WTC11 (cell line): Measurements from ENCODE around the gene SUGP2. TPM values are rescaled to one million over a fixed set of nuclear protein-coding genes. Genes with fewer than 3 reads are reported as not detected.

ENCODE experiments used
- ATAC-seq: fragments of 200-7000 bp; cut with Tn5 transposase; 2 replicates; pipeline ENCODE4 v1.10.0; 2021; ENCODE audit warnings: mild to moderate bottlenecking, moderate library complexity
- CTCF ChIA-PET: fragments of 300-600 bp; sonication (Branson Sonifier 250); formaldehyde crosslinking; loops from one replicate; lab custom pipeline; 2021; ENCODE audit warnings: antibody characterized with exemption; lab: Charles Lee
- POLR2A ChIA-PET: fragments of 350-600 bp; sonication (Branson Sonifier 250); formaldehyde crosslinking; loops from one replicate; lab custom pipeline; 2021; ENCODE audit warnings: antibody characterized with exemption; lab: Charles Lee
- DNase-seq: peaks from one replicate; pipeline ENCODE4 v3.0.0; 2021; ENCODE audit warnings: low spot score
- H3K27ac Mint-ChIP-seq: 2 replicates; pipeline ENCODE4 v1.8.0; 2021; ENCODE audit warnings: mixed read lengths
- H3K27me3 Mint-ChIP-seq: 2 replicates; pipeline ENCODE4 v1.8.0; 2021; ENCODE audit warnings: low read depth, mild to moderate bottlenecking, moderate library complexity, mixed read lengths
- H3K36me3 Mint-ChIP-seq: 2 replicates; pipeline ENCODE4 v1.8.0; 2021; ENCODE audit warnings: mixed read lengths
- H3K4me1 Mint-ChIP-seq: 2 replicates; pipeline ENCODE4 v1.8.0; 2022; ENCODE audit warnings: mixed read lengths
- H3K4me3 Mint-ChIP-seq: 2 replicates; pipeline ENCODE4 v1.8.0; 2021; ENCODE audit warnings: mild to moderate bottlenecking, moderate library complexity, mixed read lengths
- H3K9me3 Mint-ChIP-seq: 2 replicates; pipeline ENCODE4 v1.8.0; 2021; ENCODE audit warnings: mixed read lengths
- ARID4B ChIP-seq: sonication (generic); formaldehyde crosslinking; IDR thresholded peaks from 2 replicates; pipeline ENCODE4 v1.8.0; 2023; ENCODE audit warnings: missing genetic modification reagents, mild to moderate bottlenecking, borderline replicate concordance
- ATF3 ChIP-seq: sonication (generic); formaldehyde crosslinking; conservative IDR thresholded peaks from 2 replicates; pipeline ENCODE4 v1.8.1; 2022; ENCODE audit warnings: mild to moderate bottlenecking, missing genetic modification reagents
- ELF4 ChIP-seq: sonication (generic); formaldehyde crosslinking; IDR thresholded peaks from 2 replicates; pipeline ENCODE4 v1.8.1; 2022; ENCODE audit warnings: low read depth, mild to moderate bottlenecking, moderate library complexity, missing genetic modification reagents
- EMX1 ChIP-seq: fragments of 250-450 bp; sonication (Bioruptor Pico); IDR thresholded peaks from 2 replicates; pipeline ENCODE4 v1.8.0; 2021; ENCODE audit warnings: mild to moderate bottlenecking
- IRF1 ChIP-seq: sonication (generic); formaldehyde crosslinking; IDR thresholded peaks from 2 replicates; pipeline ENCODE4 v1.8.0; 2023; ENCODE audit warnings: missing genetic modification reagents
- MYBL2 ChIP-seq: sonication (generic); formaldehyde crosslinking; IDR thresholded peaks from 2 replicates; pipeline ENCODE4 v1.8.1; 2023; ENCODE audit warnings: mild to moderate bottlenecking, moderate library complexity, missing genetic modification reagents
- NFE2L1 ChIP-seq: sonication (generic); formaldehyde crosslinking; IDR thresholded peaks from 2 replicates; pipeline ENCODE4 v1.8.1; 2023; ENCODE audit warnings: missing genetic modification reagents
- SOX15 ChIP-seq: fragments of 250-450 bp; sonication (Bioruptor Pico); IDR thresholded peaks from 2 replicates; pipeline ENCODE4 v1.9.0; 2021; ENCODE audit warnings: mild to moderate bottlenecking
- TEAD1 ChIP-seq: sonication (generic); formaldehyde crosslinking; IDR thresholded peaks from 2 replicates; pipeline ENCODE4 v1.8.0; 2022; ENCODE audit warnings: mild to moderate bottlenecking, missing genetic modification reagents
- ZBTB21 ChIP-seq: sonication (generic); formaldehyde crosslinking; IDR thresholded peaks from 2 replicates; pipeline ENCODE4 v1.8.1; 2023; ENCODE audit warnings: mild to moderate bottlenecking, missing genetic modification reagents, borderline replicate concordance
- ZNF396 ChIP-seq: fragments of 250-450 bp; sonication (Bioruptor Pico); IDR thresholded peaks from 2 replicates; pipeline ENCODE4 v1.8.0; 2021; ENCODE audit warnings: mild to moderate bottlenecking, moderate library complexity, borderline replicate concordance
- ZNF425 ChIP-seq: fragments of 250-450 bp; sonication (Bioruptor Pico); conservative IDR thresholded peaks from 2 replicates; pipeline ENCODE4 v1.9.0; 2021; ENCODE audit warnings: mild to moderate bottlenecking
- total RNA-seq: library from RNA; stranded (reverse); gene quantifications from 3 replicates; pipeline ENCODE4 v1.2.3, GENCODE V29; 2021
- TF ChIP-seq, protein P1 (sequence below): sonication (generic); formaldehyde crosslinking; IDR thresholded peaks from 2 replicates; pipeline ENCODE4 v1.8.1; 2023; ENCODE audit warnings: mild to moderate bottlenecking, missing genetic modification reagents
- TF ChIP-seq, protein P2 (sequence below): sonication (generic); formaldehyde crosslinking; IDR thresholded peaks from 2 replicates; pipeline ENCODE4 v1.8.0; 2022; ENCODE audit warnings: mild to moderate bottlenecking, missing genetic modification reagents
- TF ChIP-seq, protein P3 (sequence below): sonication (generic); formaldehyde crosslinking; IDR thresholded peaks from 2 replicates; pipeline ENCODE4 v1.8.0; 2022; ENCODE audit warnings: mild to moderate bottlenecking, missing genetic modification reagents
- TF ChIP-seq, protein P4 (sequence below): sonication (generic); formaldehyde crosslinking; IDR thresholded peaks from 2 replicates; pipeline ENCODE4 v1.8.1; 2023; ENCODE audit warnings: mild to moderate bottlenecking, missing genetic modification reagents, moderate library complexity
- TF ChIP-seq, protein P5 (sequence below): sonication (generic); formaldehyde crosslinking; IDR thresholded peaks from 2 replicates; pipeline ENCODE4 v1.8.1; 2023; ENCODE audit warnings: mild to moderate bottlenecking, missing genetic modification reagents, moderate library complexity
- TF ChIP-seq, protein P6 (sequence below): fragments of 250-450 bp; sonication (Bioruptor Pico); IDR thresholded peaks from 2 replicates; pipeline ENCODE4 v1.9.0; 2021; ENCODE audit warnings: mild to moderate bottlenecking

SUGP2 gene
- total RNA-seq, 1 experiment from 2014 or later = 160 TPM

DNA sequence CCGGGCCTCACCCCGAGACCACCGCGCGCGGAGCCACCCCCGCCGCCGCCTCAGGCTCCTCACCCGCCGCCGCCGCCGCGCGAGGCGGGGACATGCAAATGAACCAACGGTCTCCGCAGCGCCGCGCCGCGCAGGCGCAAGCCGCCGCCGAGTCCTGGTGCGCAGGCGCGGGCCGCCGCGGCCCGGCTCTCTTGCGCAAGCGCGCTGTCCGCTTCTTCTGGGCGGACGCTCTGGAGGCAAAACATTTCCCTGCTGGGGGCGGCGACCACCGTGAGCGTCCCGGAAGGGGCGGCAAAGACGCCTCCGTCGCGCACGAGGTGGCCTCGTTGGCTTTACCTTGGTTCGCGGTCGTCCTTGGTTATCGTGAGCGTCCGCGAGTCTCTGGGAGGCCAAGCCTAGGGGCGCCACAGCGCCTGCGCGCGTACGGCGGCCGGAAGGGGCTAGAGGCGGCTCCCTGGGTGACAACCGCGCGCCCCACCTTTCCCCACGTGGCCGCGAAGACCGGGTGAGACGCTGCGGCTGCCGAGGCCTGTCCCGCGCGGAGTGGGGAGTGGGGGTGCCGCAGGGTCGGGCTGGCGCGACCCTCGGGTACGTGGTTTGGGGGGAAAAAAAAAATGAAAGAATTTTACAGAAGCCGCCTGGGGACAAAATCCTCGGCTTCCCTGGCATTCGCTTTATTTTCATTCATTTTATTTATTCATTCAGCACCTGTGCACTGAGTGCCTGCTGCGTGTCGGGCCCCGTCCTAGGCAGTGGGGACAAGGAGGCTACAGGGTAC lies at the start of gene SUGP2, which contains the start of gene ARMC6 (continued):
- TF ChIP-seq NFE2L1 (CRISPR knock-in tag) = 0 out of 2 replicates have a peak, but pooled peaks have one; percentile 58
- TF ChIP-seq, protein P1, sequence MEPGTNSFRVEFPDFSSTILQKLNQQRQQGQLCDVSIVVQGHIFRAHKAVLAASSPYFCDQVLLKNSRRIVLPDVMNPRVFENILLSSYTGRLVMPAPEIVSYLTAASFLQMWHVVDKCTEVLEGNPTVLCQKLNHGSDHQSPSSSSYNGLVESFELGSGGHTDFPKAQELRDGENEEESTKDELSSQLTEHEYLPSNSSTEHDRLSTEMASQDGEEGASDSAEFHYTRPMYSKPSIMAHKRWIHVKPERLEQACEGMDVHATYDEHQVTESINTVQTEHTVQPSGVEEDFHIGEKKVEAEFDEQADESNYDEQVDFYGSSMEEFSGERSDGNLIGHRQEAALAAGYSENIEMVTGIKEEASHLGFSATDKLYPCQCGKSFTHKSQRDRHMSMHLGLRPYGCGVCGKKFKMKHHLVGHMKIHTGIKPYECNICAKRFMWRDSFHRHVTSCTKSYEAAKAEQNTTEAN (CRISPR knock-in tag) = 0 out of 2 replicates have a peak, but pooled peaks have one; percentile 36
- TF ChIP-seq, protein P2, sequence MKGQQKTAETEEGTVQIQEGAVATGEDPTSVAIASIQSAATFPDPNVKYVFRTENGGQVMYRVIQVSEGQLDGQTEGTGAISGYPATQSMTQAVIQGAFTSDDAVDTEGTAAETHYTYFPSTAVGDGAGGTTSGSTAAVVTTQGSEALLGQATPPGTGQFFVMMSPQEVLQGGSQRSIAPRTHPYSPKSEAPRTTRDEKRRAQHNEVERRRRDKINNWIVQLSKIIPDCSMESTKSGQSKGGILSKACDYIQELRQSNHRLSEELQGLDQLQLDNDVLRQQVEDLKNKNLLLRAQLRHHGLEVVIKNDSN (CRISPR knock-in tag) = peak; percentile 72; the same call in 1 of the 2 replicates
- TF ChIP-seq IRF1 (CRISPR knock-in tag) = peak; percentile 81; the same call in 1 of the 2 replicates
- TF ChIP-seq ZBTB21 (CRISPR knock-in tag) = 0 out of 2 replicates have a peak, but pooled peaks have one; percentile 56
- peak; percentile 89 for TF ChIP-seq MYBL2 (CRISPR knock-in tag)
- TF ChIP-seq ELF4 = 0 out of 2 replicates have a peak, but pooled peaks have one; percentile 59
- TF ChIP-seq, protein P3, sequence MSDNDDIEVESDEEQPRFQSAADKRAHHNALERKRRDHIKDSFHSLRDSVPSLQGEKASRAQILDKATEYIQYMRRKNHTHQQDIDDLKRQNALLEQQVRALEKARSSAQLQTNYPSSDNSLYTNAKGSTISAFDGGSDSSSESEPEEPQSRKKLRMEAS (CRISPR knock-in tag) = peak; percentile 98
- TF ChIP-seq, protein P4, sequence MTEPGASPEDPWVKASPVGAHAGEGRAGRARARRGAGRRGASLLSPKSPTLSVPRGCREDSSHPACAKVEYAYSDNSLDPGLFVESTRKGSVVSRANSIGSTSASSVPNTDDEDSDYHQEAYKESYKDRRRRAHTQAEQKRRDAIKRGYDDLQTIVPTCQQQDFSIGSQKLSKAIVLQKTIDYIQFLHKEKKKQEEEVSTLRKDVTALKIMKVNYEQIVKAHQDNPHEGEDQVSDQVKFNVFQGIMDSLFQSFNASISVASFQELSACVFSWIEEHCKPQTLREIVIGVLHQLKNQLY = peak; percentile 74; the same call in 1 of the 2 replicates
- no peak for TF ChIP-seq ZNF425 (CRISPR knock-in tag)
- TF ChIP-seq EMX1 (CRISPR knock-in tag) = no peak
- TF ChIP-seq ATF3 (CRISPR knock-in tag) = no peak
- TF ChIP-seq, protein P5, sequence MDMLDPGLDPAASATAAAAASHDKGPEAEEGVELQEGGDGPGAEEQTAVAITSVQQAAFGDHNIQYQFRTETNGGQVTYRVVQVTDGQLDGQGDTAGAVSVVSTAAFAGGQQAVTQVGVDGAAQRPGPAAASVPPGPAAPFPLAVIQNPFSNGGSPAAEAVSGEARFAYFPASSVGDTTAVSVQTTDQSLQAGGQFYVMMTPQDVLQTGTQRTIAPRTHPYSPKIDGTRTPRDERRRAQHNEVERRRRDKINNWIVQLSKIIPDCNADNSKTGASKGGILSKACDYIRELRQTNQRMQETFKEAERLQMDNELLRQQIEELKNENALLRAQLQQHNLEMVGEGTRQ (CRISPR knock-in tag) = peak; percentile 62
- TF ChIP-seq ZNF396 = no peak

GRCh38 chr19:19081642-19082151 lies 48.4 kb upstream of the SUGP2 start:
- Mint-ChIP-seq H3K9me3 (no peaks in the 10 kb centered on the region), H3K4me1 (no peaks in the 10 kb centered on the region), H3K4me3 (no peak overlapping the region), H3K27ac (peak overlapping the region; percentile 7; the same call in 1 of the 2 replicates), H3K36me3 (no peaks in the 10 kb centered on the region), H3K27me3 (peaks cover 75% of the 10 kb centered on the region)
- CTCF ChIA-PET = no interaction called here
- no peak for ATAC-seq
- DNase-seq = no peak
- POLR2A ChIA-PET = no interaction called here
- TF ChIP-seq, protein P4 = no peak
- no peak for TF ChIP-seq SOX15 (CRISPR knock-in tag)
- TF ChIP-seq TEAD1 (CRISPR knock-in tag) = no peak
- TF ChIP-seq ARID4B (CRISPR knock-in tag) = no peak
- TF ChIP-seq, protein P6, sequence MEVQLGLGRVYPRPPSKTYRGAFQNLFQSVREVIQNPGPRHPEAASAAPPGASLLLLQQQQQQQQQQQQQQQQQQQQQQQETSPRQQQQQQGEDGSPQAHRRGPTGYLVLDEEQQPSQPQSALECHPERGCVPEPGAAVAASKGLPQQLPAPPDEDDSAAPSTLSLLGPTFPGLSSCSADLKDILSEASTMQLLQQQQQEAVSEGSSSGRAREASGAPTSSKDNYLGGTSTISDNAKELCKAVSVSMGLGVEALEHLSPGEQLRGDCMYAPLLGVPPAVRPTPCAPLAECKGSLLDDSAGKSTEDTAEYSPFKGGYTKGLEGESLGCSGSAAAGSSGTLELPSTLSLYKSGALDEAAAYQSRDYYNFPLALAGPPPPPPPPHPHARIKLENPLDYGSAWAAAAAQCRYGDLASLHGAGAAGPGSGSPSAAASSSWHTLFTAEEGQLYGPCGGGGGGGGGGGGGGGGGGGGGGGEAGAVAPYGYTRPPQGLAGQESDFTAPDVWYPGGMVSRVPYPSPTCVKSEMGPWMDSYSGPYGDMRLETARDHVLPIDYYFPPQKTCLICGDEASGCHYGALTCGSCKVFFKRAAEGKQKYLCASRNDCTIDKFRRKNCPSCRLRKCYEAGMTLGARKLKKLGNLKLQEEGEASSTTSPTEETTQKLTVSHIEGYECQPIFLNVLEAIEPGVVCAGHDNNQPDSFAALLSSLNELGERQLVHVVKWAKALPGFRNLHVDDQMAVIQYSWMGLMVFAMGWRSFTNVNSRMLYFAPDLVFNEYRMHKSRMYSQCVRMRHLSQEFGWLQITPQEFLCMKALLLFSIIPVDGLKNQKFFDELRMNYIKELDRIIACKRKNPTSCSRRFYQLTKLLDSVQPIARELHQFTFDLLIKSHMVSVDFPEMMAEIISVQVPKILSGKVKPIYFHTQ (CRISPR knock-in tag) = no peak
